MM.1S (cell line): Measurements from ENCODE around the gene TSPAN10.

Source experiments
- EZH2 ChIP-seq: fragments of 300-600 bp; sonication (generic); optimal IDR thresholded peaks from 2 replicates; pipeline ENCODE3; 2017; ENCODE audit warnings: low read depth, mild to moderate bottlenecking, antibody characterized with exemption, low read length, mixed read lengths
- EZH2phosphoT487 ChIP-seq: fragments of 300-600 bp; sonication (generic); IDR thresholded peaks from 2 replicates; pipeline ENCODE4 v1.6.1; 2018; ENCODE audit warnings: antibody characterized with exemption, low read length
- TF ChIP-seq, protein P1 (sequence below): fragments of 300-600 bp; sonication (generic); IDR thresholded peaks from 2 replicates; pipeline ENCODE4 v1.5.1; 2016; ENCODE audit warnings: antibody characterized with exemption, low read length, mixed read lengths

DNA sequence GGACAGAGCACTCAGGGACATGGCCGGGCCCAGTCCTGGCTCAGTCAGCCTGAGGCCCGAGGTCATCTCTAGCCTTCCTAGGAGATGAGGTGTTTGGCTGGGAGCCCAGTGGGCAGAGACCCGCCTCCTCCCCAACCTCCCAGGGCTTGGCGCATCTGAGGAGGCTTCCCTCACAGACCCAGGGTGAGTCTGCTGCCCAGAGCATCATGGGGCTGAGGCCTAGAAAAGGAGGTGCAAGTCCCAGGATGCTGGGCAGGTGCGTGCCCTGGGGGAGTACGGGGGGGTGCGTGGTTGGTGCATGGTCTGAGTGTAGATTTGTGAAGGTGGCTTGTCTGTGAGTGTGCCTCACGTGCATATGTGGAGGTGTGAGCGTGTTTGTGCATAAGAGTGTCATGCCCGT, 14.7 kb downstream of the TSPAN10 start:
- TF ChIP-seq, protein P1, sequence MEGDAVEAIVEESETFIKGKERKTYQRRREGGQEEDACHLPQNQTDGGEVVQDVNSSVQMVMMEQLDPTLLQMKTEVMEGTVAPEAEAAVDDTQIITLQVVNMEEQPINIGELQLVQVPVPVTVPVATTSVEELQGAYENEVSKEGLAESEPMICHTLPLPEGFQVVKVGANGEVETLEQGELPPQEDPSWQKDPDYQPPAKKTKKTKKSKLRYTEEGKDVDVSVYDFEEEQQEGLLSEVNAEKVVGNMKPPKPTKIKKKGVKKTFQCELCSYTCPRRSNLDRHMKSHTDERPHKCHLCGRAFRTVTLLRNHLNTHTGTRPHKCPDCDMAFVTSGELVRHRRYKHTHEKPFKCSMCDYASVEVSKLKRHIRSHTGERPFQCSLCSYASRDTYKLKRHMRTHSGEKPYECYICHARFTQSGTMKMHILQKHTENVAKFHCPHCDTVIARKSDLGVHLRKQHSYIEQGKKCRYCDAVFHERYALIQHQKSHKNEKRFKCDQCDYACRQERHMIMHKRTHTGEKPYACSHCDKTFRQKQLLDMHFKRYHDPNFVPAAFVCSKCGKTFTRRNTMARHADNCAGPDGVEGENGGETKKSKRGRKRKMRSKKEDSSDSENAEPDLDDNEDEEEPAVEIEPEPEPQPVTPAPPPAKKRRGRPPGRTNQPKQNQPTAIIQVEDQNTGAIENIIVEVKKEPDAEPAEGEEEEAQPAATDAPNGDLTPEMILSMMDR = no peak
- TF ChIP-seq EZH2 (no peak), EZH2phosphoT487 (no peak)
